Measurements from ENCODE around the gene HMCN2.

Gene HMCN2

DNA sequence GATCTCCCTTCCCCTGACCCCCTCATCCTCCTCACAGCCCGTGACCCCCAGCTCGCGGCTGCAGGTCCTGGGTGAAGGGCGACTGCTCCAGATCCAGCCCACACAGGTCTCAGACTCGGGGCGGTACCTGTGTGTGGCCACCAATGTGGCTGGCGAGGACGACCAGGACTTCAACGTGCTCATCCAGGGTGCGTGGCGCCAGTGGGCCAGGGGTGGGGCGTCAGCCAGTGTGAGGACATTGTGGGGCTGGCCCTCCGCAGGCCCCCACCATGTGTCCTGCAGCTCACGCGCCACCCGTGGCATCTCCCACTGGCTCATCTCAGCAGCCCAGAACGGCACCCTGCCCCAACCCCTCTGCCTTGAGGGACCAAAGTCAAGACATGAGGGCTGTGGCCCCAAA is 112.1 kb downstream of the HMCN2 start:
- DNase-seq (ENCODE audit: extremely low read depth, low read depth): no peak
- no peak overlapping the region for H3K4me3 ChIP-seq (replicated peaks; ENCODE audit: low read depth, low read length)
- TF ChIP-seq, protein P1, sequence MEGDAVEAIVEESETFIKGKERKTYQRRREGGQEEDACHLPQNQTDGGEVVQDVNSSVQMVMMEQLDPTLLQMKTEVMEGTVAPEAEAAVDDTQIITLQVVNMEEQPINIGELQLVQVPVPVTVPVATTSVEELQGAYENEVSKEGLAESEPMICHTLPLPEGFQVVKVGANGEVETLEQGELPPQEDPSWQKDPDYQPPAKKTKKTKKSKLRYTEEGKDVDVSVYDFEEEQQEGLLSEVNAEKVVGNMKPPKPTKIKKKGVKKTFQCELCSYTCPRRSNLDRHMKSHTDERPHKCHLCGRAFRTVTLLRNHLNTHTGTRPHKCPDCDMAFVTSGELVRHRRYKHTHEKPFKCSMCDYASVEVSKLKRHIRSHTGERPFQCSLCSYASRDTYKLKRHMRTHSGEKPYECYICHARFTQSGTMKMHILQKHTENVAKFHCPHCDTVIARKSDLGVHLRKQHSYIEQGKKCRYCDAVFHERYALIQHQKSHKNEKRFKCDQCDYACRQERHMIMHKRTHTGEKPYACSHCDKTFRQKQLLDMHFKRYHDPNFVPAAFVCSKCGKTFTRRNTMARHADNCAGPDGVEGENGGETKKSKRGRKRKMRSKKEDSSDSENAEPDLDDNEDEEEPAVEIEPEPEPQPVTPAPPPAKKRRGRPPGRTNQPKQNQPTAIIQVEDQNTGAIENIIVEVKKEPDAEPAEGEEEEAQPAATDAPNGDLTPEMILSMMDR (IDR thresholded peaks at IDR 0.05; ENCODE audit: low read depth, low read length, missing control alignments): no peak

- no peak for DNase-seq (ENCODE audit: extremely low read depth, low read depth)
- no peak overlapping the region for H3K4me3 ChIP-seq (replicated peaks; ENCODE audit: low read depth, low read length)
- TF ChIP-seq, protein P1 (IDR thresholded peaks at IDR 0.05; ENCODE audit: low read depth, low read length, missing control alignments): no peak
These were observed 113.5 kb downstream of the HMCN2 start for GRCh38 chr9:130378875-130379648.

DNA sequence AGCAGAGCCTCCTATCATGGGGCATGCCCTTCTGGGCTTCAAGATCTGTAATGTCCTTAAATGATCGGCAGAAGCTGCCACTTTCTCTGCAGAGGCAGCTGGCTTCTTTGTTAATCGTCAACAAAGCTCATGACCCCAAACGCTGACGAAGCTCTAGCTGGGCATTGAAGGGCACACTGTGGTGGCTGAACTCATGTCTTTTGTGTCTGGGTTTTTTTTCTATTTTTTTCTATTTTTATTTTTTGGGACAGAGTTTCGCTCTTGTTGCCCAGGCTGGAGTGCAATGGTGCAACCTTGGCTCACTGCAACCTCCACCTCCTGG is 114.0 kb downstream of the HMCN2 start:
- DNase-seq (ENCODE audit: extremely low read depth, low read depth): no peak
- no peak overlapping the region for H3K4me3 ChIP-seq (replicated peaks; ENCODE audit: low read depth, low read length)
- TF ChIP-seq, protein P1 (IDR thresholded peaks at IDR 0.05; ENCODE audit: low read depth, low read length, missing control alignments): no peak

DNA sequence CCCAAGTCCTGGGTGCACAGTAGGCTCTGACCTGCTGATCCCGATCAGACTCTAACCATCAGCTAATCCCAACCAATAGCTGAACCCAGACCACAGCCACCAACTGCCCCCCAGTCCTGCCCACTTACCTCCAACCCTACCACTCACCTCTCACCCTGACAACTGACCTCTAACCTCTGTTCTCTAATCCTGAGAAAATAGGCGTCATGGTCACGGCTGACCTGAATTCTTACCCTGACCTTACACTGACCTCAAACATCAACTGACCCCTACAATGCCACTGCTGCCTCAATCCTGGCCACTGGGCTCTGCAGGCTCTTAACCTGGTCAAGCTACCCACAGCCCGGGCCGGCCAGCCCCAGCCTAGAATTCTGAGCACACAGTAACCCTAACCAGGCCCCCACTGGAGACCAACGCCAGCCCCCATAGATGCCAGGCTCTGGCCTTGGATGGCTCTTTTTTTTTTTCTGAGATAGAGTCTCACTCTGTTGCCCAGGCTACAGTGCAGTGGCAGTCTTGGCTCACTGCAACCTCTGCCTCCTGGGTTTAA is 115.4 kb downstream of the HMCN2 start:
- no peak overlapping the region for H3K4me3 ChIP-seq (replicated peaks; ENCODE audit: low read depth, low read length)
- DNase-seq (ENCODE audit: extremely low read depth, low read depth): no peak
- TF ChIP-seq, protein P1 (IDR thresholded peaks at IDR 0.05; ENCODE audit: low read depth, low read length, missing control alignments): no peak

DNA sequence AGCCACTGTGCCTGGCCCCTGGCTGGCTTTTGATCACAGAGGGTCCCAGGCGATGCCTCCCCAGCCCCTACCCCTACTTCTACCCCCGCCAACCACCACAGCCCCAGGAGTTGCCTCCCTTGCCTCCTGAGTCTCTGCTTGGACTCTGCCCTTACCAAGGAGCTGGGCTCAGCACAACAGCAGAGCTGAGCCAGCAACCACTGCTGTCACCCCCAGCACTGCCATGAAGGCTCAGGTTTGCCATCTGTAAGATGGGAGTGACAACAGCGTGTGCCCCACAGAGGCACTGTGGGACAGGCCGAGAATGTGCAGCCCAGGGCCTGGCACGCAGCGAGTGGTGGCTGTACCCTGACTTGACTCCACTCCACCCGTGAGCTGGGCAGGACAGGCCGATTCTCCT is 116.1 kb downstream of the HMCN2 start:
- TF ChIP-seq, protein P1 (IDR thresholded peaks at IDR 0.05; ENCODE audit: low read depth, low read length, missing control alignments): no peak
- no peak for DNase-seq (ENCODE audit: extremely low read depth, low read depth)
- H3K4me3 ChIP-seq (replicated peaks; ENCODE audit: low read depth, low read length): no peak overlapping the region

- no peak overlapping the region for H3K4me3 ChIP-seq (replicated peaks; ENCODE audit: low read depth, low read length)
- no peak for DNase-seq (ENCODE audit: extremely low read depth, low read depth)
- TF ChIP-seq, protein P1 (IDR thresholded peaks at IDR 0.05; ENCODE audit: low read depth, low read length, missing control alignments): no peak
These were observed 116.5 kb downstream of the HMCN2 start for GRCh38 chr9:130382096-130382495.

Data from HFF-Myc (cell line).